Astrocyte of the cerebellum (primary cell): ENCODE measurements around the gene POU6F2.
"Not testable (repeated sequence)": the region's sequence is repeated elsewhere in the genome, so short reads cannot be mapped to it uniquely, and the experiment has no call there.

Source experiments
- DNase-seq: peaks from one replicate; pipeline ENCODE4 v3.0.0-alpha.2; 2011; ENCODE audit warnings: low read depth
- H3K4me3 ChIP-seq: 2 replicates; pipeline ENCODE4 v1.5.1; 2011; ENCODE audit warnings: mild to moderate bottlenecking, low read depth, low read length, moderate library complexity
- CTCF ChIP-seq: IDR thresholded peaks from 2 replicates; pipeline ENCODE4 v1.5.1; 2012; ENCODE audit warnings: low read length, low read depth, moderate library complexity, mild to moderate bottlenecking; ENCODE audit errors: missing control alignments
- in situ Hi-C: cut with HindIII; loops from 2 replicates; pipeline ENCODE4 v1.10.0; 2017; ENCODE audit warnings: low sequenced_read_pairs

Gene POU6F2

GRCh38 chr7:39375874-39376190, 398.1 kb downstream of the POU6F2 start:
- no peak for DNase-seq
- no peak for TF ChIP-seq CTCF
- H3K4me3 ChIP-seq, result no peak overlapping the region
- in situ Hi-C loops, result no loop called here

- in situ Hi-C loops, DNase-seq, H3K4me3 ChIP-seq: not testable (repeated sequence)
Observed at GRCh38 chr7:39376881-39377280, 399.2 kb downstream of the POU6F2 start.

GRCh38 chr7:39379416-39379815, 401.7 kb downstream of the POU6F2 start:
- no peak for TF ChIP-seq CTCF
- DNase-seq, result no peak
- H3K4me3 ChIP-seq, result no peak overlapping the region
- in situ Hi-C loops, result no loop called here

- in situ Hi-C loops, result no loop called here
- DNase-seq, result no peak
- H3K4me3 ChIP-seq, result no peak overlapping the region
- no peak for TF ChIP-seq CTCF
Observed at GRCh38 chr7:39383136-39383535, 405.4 kb downstream of the POU6F2 start.

GRCh38 chr7:39384386-39384785, 406.7 kb downstream of the POU6F2 start:
- TF ChIP-seq CTCF, result no peak
- DNase-seq, result no peak
- in situ Hi-C loops, result no loop called here
- no peak overlapping the region for H3K4me3 ChIP-seq

GRCh38 chr7:39386718-39387117, 409.0 kb downstream of the POU6F2 start:
- DNase-seq, result no peak
- H3K4me3 ChIP-seq, result no peak overlapping the region
- no peak for TF ChIP-seq CTCF
- in situ Hi-C loops, result no loop called here

GRCh38 chr7:39392151-39392550, 414.4 kb downstream of the POU6F2 start:
- in situ Hi-C loops, result no loop called here

More at GRCh38 chr7:39392151-39392550, 414.4 kb downstream of the POU6F2 start:
- no peak for TF ChIP-seq CTCF
- no peak overlapping the region for H3K4me3 ChIP-seq
- DNase-seq, result no peak
